IMR-90 (cell line): Measurements from ENCODE around the gene ATP9B. TPM values are rescaled to one million over a fixed set of nuclear protein-coding genes. Genes with fewer than 3 reads are reported as not detected.

Experiments
- ATAC-seq: fragments of 200-7000 bp; cut with Tn5 transposase; 2 replicates; pipeline ENCODE4 v1.9.1; 2020; ENCODE audit warnings: low read depth, mild to moderate bottlenecking, moderate library complexity
- BruUV-seq: library from RNA; stranded (reverse); fragments of 400-500 nt; replicated peaks from 2 replicates; lab custom pipeline; 2021; lab: Mats Ljungman, UMichigan
- CTCF ChIA-PET: fragments of 300-600 bp; formaldehyde crosslinking; extraction: SDS; loops from one replicate; lab custom pipeline; 2021; ENCODE audit warnings: antibody characterized with exemption; lab: Yijun Ruan, JAX
- POLR2A ChIA-PET: fragments of 300-600 bp; sonication (Branson Sonifier 250); formaldehyde crosslinking; loops from one replicate; lab custom pipeline; 2022; ENCODE audit warnings: antibody characterized with exemption; ENCODE audit not compliant: unreplicated experiment; lab: Charles Lee
- DNase-seq: peaks from one replicate; pipeline ENCODE4 v3.0.0; 2013
- H2AFZ ChIP-seq: replicated peaks from 2 replicates; pipeline ENCODE3; 2013; ENCODE audit warnings: low read length, mild to moderate bottlenecking; ENCODE audit not compliant: poor library complexity
- H2AK5ac ChIP-seq: 2 replicates; pipeline ENCODE4 v1.6.1; 2013; ENCODE audit warnings: low read depth, low read length, inconsistent platforms
- H2AK9ac ChIP-seq: replicated peaks from 2 replicates; pipeline ENCODE3; 2013; ENCODE audit warnings: mild to moderate bottlenecking, low read depth, low read length, moderate library complexity; ENCODE audit not compliant: poor library complexity
- H2BK120ac ChIP-seq: 2 replicates; pipeline ENCODE4 v1.6.1; 2013; ENCODE audit warnings: low read depth, low read length, inconsistent platforms
- H2BK15ac ChIP-seq: 3 replicates; pipeline ENCODE4 v1.6.1; 2013; ENCODE audit warnings: low read depth, low read length, inconsistent platforms
- H2BK20ac ChIP-seq: 2 replicates; pipeline ENCODE4 v1.6.1; 2013; ENCODE audit warnings: low read depth, mild to moderate bottlenecking, inconsistent platforms, low read length, moderate library complexity
- H2BK5ac ChIP-seq: 2 replicates; pipeline ENCODE4 v1.6.1; 2013; ENCODE audit warnings: mild to moderate bottlenecking, low read depth, low read length, inconsistent platforms; ENCODE audit not compliant: poor library complexity, severe bottlenecking
- H3K14ac ChIP-seq: replicated peaks from 2 replicates; pipeline ENCODE4 v1.6.1; 2013; ENCODE audit warnings: low read depth, low read length, inconsistent platforms
- H3K18ac ChIP-seq: 2 replicates; pipeline ENCODE4 v1.6.1; 2013; ENCODE audit warnings: low read depth, low read length, control low read depth
- H3K23ac ChIP-seq: 2 replicates; pipeline ENCODE4 v1.6.1; 2013; ENCODE audit warnings: low read depth, low read length, inconsistent platforms
- H3K27ac ChIP-seq: 2 replicates; pipeline ENCODE4 v1.5.1; 2013; ENCODE audit warnings: mild to moderate bottlenecking, control low read depth, low read length; ENCODE audit not compliant: insufficient read depth
- H3K27me3 ChIP-seq: 2 replicates; pipeline ENCODE4 v1.6.1; 2013; ENCODE audit warnings: low read length; ENCODE audit not compliant: control insufficient read depth, insufficient read depth
- H3K36me3 ChIP-seq: 2 replicates; pipeline ENCODE4 v1.6.1; 2013; ENCODE audit warnings: low read length, mixed read lengths; ENCODE audit not compliant: control insufficient read depth, insufficient read depth
- H3K4ac ChIP-seq: 2 replicates; pipeline ENCODE4 v1.6.1; 2013; ENCODE audit warnings: low read depth, low read length, inconsistent platforms
- H3K4me1 ChIP-seq: 2 replicates; pipeline ENCODE4 v1.6.1; 2013; ENCODE audit warnings: low read length, mixed read lengths; ENCODE audit not compliant: control insufficient read depth, insufficient read depth
- H3K4me2 ChIP-seq: 2 replicates; pipeline ENCODE4 v1.6.1; 2013; ENCODE audit warnings: low read depth, mild to moderate bottlenecking, control low read depth, low read length, moderate library complexity
- H3K4me3 ChIP-seq: 2 replicates; pipeline ENCODE4 v1.5.1; 2013; ENCODE audit warnings: low read depth, mild to moderate bottlenecking, control low read depth, low read length, moderate library complexity; ENCODE audit not compliant: insufficient read depth
- H3K56ac ChIP-seq: 2 replicates; pipeline ENCODE4 v1.6.1; 2013; ENCODE audit warnings: low read length, inconsistent platforms; ENCODE audit not compliant: insufficient read depth; ENCODE audit errors: extremely low read depth
- H3K79me1 ChIP-seq, 2 experiments: 2 replicates each; pipeline ENCODE4 v1.6.1; 2013; ENCODE audit warnings: low read length in 2 of 2, inconsistent platforms in 1 of 2, low read depth in 1 of 2
- H3K9ac ChIP-seq: 2 replicates; pipeline ENCODE4 v1.6.1; 2013; ENCODE audit warnings: low read depth, low read length, control low read depth
- H3K9me1 ChIP-seq: 2 replicates; pipeline ENCODE4 v1.6.1; 2013; ENCODE audit warnings: low read length, inconsistent platforms; ENCODE audit not compliant: insufficient read depth
- H3K9me3 ChIP-seq: 2 replicates; pipeline ENCODE4 v1.6.1; 2013; ENCODE audit warnings: low read length; ENCODE audit not compliant: control insufficient read depth, insufficient read depth
- H4K20me1 ChIP-seq: 2 replicates; pipeline ENCODE4 v1.6.1; 2013; ENCODE audit warnings: low read length, inconsistent platforms; ENCODE audit not compliant: insufficient read depth
- H4K5ac ChIP-seq: 2 replicates; pipeline ENCODE4 v1.6.1; 2013; ENCODE audit warnings: mild to moderate bottlenecking, low read depth, low read length, control low read depth
- H4K8ac ChIP-seq, 2 experiments: 2 replicates each; pipeline ENCODE4 v1.6.1; 2013; ENCODE audit warnings: low read depth in 2 of 2, low read length in 2 of 2, control low read depth in 1 of 2, inconsistent platforms in 1 of 2
- H4K91ac ChIP-seq: 2 replicates; pipeline ENCODE4 v1.6.1; 2013; ENCODE audit warnings: low read depth, low read length, inconsistent platforms; ENCODE audit not compliant: insufficient read depth
- BHLHE40 ChIP-seq: fragments of 150-350 bp; IDR thresholded peaks from 2 replicates; pipeline ENCODE4 v1.6.1; 2016; ENCODE audit warnings: mild to moderate bottlenecking, low read depth, low read length
- CEBPB ChIP-seq: IDR thresholded peaks from 2 replicates; pipeline ENCODE4 v1.6.1; 2012; ENCODE audit warnings: low read depth, low read length, improper control_type of control experiment
- CHD1 ChIP-seq: IDR thresholded peaks from 2 replicates; pipeline ENCODE4 v1.6.1; 2012; ENCODE audit warnings: low read depth, low read length, improper control_type of control experiment
- ELK1 ChIP-seq: fragments of 150-350 bp; IDR thresholded peaks from 2 replicates; pipeline ENCODE4 v1.6.1; 2016; ENCODE audit warnings: low read depth, mild to moderate bottlenecking, low read length, moderate library complexity, borderline replicate concordance
- FOS ChIP-seq: fragments of 150-350 bp; IDR thresholded peaks from 2 replicates; pipeline ENCODE4 v1.6.1; 2016; ENCODE audit warnings: low read depth, low read length
- MAFK ChIP-seq: IDR thresholded peaks from 2 replicates; pipeline ENCODE4 v1.6.1; 2012; ENCODE audit warnings: low read depth, low read length, improper control_type of control experiment
- MAZ ChIP-seq: IDR thresholded peaks from 2 replicates; pipeline ENCODE4 v1.6.1; 2012; ENCODE audit warnings: low read depth, mild to moderate bottlenecking, low read length, improper control_type of control experiment, moderate library complexity, borderline replicate concordance
- MXI1 ChIP-seq: IDR thresholded peaks from 2 replicates; pipeline ENCODE4 v1.6.1; 2012; ENCODE audit warnings: low read depth, mild to moderate bottlenecking, low read length, moderate library complexity, borderline replicate concordance
- NFE2L2 ChIP-seq: fragments of 150-350 bp; IDR thresholded peaks from 2 replicates; pipeline ENCODE4 v1.6.1; 2016; ENCODE audit warnings: low read depth, mild to moderate bottlenecking, low read length
- POLR2A ChIP-seq: IDR thresholded peaks from 2 replicates; pipeline ENCODE4 v1.6.1; 2012; ENCODE audit warnings: mild to moderate bottlenecking, low read depth, low read length
- RAD21 ChIP-seq: IDR thresholded peaks from 2 replicates; pipeline ENCODE4 v1.6.1; 2012; ENCODE audit warnings: low read length, improper control_type of control experiment
- RCOR1 ChIP-seq: IDR thresholded peaks from 2 replicates; pipeline ENCODE4 v1.6.1; 2012; ENCODE audit warnings: mild to moderate bottlenecking, low read length, improper control_type of control experiment; ENCODE audit not compliant: insufficient replicate concordance
- RFX5 ChIP-seq: IDR thresholded peaks from 2 replicates; pipeline ENCODE4 v1.8.0; 2012; ENCODE audit warnings: low read depth, mild to moderate bottlenecking, low read length, moderate library complexity
- SMC3 ChIP-seq: fragments of 150-350 bp; IDR thresholded peaks from 2 replicates; pipeline ENCODE4 v1.6.1; 2016; ENCODE audit warnings: low read depth, mild to moderate bottlenecking, antibody characterized with exemption, low read length, moderate library complexity
- USF2 ChIP-seq: fragments of 150-350 bp; IDR thresholded peaks from 2 replicates; pipeline ENCODE4 v1.6.1; 2017; ENCODE audit warnings: mild to moderate bottlenecking, antibody characterized with exemption, low read length, low read depth
- WGBS, 2 experiments: methylation state at CpG; one replicate each; pipeline versions ENCODE4 v1.1.5 to v1.1.7; 2013; ENCODE audit warnings: missing lambda C conversion rate in 2 of 2; ENCODE audit not compliant: insufficient read length in 1 of 2; ENCODE audit errors: extremely low coverage in 2 of 2; 5-methylcytosine and 5-hydroxymethylcytosine counted together
- dilution Hi-C: fragments of 300-500 bp; cut with HindIII; formaldehyde crosslinking; loops from one replicate; pipeline ENCODE4 v1.14.3; 2018; ENCODE audit warnings: low sequenced_read_pairs; ENCODE audit not compliant: unreplicated experiment
- in situ Hi-C: fragments of 300-500 bp; cut with MboI; formaldehyde crosslinking; loops from 3 replicates; pipeline ENCODE4 v1.14.3; 2019; ENCODE audit warnings: low sequenced_read_pairs, inconsistent platforms, mixed read lengths
- intact Hi-C: fragments of 100-400 bp; cut with micrococcal nuclease; formaldehyde crosslinking; loops from 2 replicates; pipeline ENCODE4 v1.10.0; 2022
- polyA plus RNA-seq, 3 experiments: library from polyadenylated mRNA; depleted of rRNA; stranded (reverse); fragments of >200 nt; gene quantifications; 2 replicates each; pipeline ENCODE4 v1.2.3, GENCODE V29; 2012; ENCODE audit warnings: low replicate concordance in 1 of 3
- total RNA-seq: library from RNA; depleted of rRNA; stranded (reverse); fragments of >200 nt; gene quantifications from 2 replicates; pipeline ENCODE4 v1.2.3, GENCODE V29; 2012
- TF ChIP-seq, protein P1 (sequence below): conservative IDR thresholded peaks from 2 replicates; pipeline ENCODE4 v1.5.1; 2012; ENCODE audit warnings: mild to moderate bottlenecking, low read depth, low read length, improper control_type of control experiment

Gene ATP9B
- total and polyA plus RNA-seq, 2 of the 4 experiments (the other 2 are of a cell fraction) = 11.0 to 11.5 TPM

GRCh38 chr18:79151191-79151590, 82.0 kb downstream of the ATP9B start:
- POLR2A ChIA-PET = no interaction called here
- 0 out of 2 replicates have a peak, but pooled peaks cover 2% of the 10 kb centered on the region for H3K36me3 ChIP-seq
- H4K5ac ChIP-seq = no peak overlapping the region
- no peak overlapping the region for H3K9ac ChIP-seq
- BruUV-seq = no TSS peak
- H2BK20ac ChIP-seq = no peak overlapping the region
- intact Hi-C loops = no loop called here
- no peak overlapping the region for H4K91ac ChIP-seq
- H3K9me1 ChIP-seq = peaks cover 2% of the 10 kb centered on the region; the same call in 1 of the 2 replicates
- DNase-seq = no peak
- H2AFZ ChIP-seq = no peak overlapping the region
- no peak overlapping the region for H3K4me2 ChIP-seq
- WGBS, 2 experiments = no CpG with 5 or more reads among the region's 2 CpGs
- no peak overlapping the region for H3K14ac ChIP-seq
- no peak overlapping the region for H3K4me3 ChIP-seq
- H3K79me1 ChIP-seq = no peaks in the 10 kb centered on the region
- CTCF ChIA-PET = no interaction called here
- H3K27ac ChIP-seq = no peak overlapping the region
- no peak overlapping the region for H3K56ac ChIP-seq
- in situ Hi-C loops = no loop called here
- no peaks in the 10 kb centered on the region for H3K27me3 ChIP-seq
- H3K4ac ChIP-seq = no peak overlapping the region
- dilution Hi-C loops = no loop called here
- no peak overlapping the region for H2AK9ac ChIP-seq
- H2AK5ac ChIP-seq = no peak overlapping the region
- H4K20me1 ChIP-seq = no peaks in the 10 kb centered on the region
- TF ChIP-seq, protein P1, sequence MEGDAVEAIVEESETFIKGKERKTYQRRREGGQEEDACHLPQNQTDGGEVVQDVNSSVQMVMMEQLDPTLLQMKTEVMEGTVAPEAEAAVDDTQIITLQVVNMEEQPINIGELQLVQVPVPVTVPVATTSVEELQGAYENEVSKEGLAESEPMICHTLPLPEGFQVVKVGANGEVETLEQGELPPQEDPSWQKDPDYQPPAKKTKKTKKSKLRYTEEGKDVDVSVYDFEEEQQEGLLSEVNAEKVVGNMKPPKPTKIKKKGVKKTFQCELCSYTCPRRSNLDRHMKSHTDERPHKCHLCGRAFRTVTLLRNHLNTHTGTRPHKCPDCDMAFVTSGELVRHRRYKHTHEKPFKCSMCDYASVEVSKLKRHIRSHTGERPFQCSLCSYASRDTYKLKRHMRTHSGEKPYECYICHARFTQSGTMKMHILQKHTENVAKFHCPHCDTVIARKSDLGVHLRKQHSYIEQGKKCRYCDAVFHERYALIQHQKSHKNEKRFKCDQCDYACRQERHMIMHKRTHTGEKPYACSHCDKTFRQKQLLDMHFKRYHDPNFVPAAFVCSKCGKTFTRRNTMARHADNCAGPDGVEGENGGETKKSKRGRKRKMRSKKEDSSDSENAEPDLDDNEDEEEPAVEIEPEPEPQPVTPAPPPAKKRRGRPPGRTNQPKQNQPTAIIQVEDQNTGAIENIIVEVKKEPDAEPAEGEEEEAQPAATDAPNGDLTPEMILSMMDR = no peak
- no peak for TF ChIP-seq MXI1
- TF ChIP-seq RAD21 = no peak
- no peak for TF ChIP-seq FOS
- no peak for TF ChIP-seq CEBPB
- no peak for TF ChIP-seq MAFK
- no peak for TF ChIP-seq RFX5
- no peak for TF ChIP-seq SMC3
- no peak for TF ChIP-seq ELK1
- no peak for TF ChIP-seq USF2
- TF ChIP-seq RCOR1 = no peak
- TF ChIP-seq CHD1 = no peak
- TF ChIP-seq POLR2A = no peak
- no peak for TF ChIP-seq BHLHE40
- no peak for TF ChIP-seq MAZ
- no peak for TF ChIP-seq NFE2L2
- no peak overlapping the region for H4K8ac ChIP-seq
- no peak for ATAC-seq
- H3K18ac ChIP-seq = no peak overlapping the region
- no peaks in the 10 kb centered on the region for H3K9me3 ChIP-seq
- H3K4me1 ChIP-seq = peaks cover 1% of the 10 kb centered on the region; the same call in 1 of the 2 replicates
- H2BK15ac ChIP-seq = no peak overlapping the region
- no peak overlapping the region for H2BK120ac ChIP-seq
- H2BK5ac ChIP-seq = no peak overlapping the region
- no peak overlapping the region for H3K23ac ChIP-seq
